DOHH2 (cell line): ENCODE results near the gene SRPK2.

Experiments
- CTCF ChIP-seq: fragments of 200-600 bp; sonication (generic); IDR thresholded peaks from one replicate; pipeline ENCODE4 v1.5.1; 2014; ENCODE audit warnings: antibody characterized with exemption, mild to moderate bottlenecking, low read depth, low read length; ENCODE audit not compliant: poor library complexity, severe bottlenecking
- EZH2phosphoT487 ChIP-seq: fragments of 200-600 bp; sonication (generic); IDR thresholded peaks from 2 replicates; pipeline ENCODE4 v1.6.1; 2017; ENCODE audit warnings: borderline replicate concordance, mild to moderate bottlenecking, antibody characterized with exemption, low read length, moderate library complexity, mixed read lengths

- TF ChIP-seq CTCF (no peak), EZH2phosphoT487 (no peak)
Observed at GRCh38 chr7:105224884-105225651, 163.7 kb downstream of the SRPK2 start.
